GM19468 (cell line): ENCODE results near the gene MYO1B.

ENCODE experiments used
- ATAC-seq: cut with Tn5 transposase; IDR thresholded peaks from one replicate; pipeline ENCODE4 v1.9.1; 2021; ENCODE audit warnings: mild to moderate bottlenecking, moderate library complexity, moderate number of reproducible peaks; ENCODE audit not compliant: unreplicated experiment; ENCODE audit errors: extremely low read depth

MYO1B gene

DNA sequence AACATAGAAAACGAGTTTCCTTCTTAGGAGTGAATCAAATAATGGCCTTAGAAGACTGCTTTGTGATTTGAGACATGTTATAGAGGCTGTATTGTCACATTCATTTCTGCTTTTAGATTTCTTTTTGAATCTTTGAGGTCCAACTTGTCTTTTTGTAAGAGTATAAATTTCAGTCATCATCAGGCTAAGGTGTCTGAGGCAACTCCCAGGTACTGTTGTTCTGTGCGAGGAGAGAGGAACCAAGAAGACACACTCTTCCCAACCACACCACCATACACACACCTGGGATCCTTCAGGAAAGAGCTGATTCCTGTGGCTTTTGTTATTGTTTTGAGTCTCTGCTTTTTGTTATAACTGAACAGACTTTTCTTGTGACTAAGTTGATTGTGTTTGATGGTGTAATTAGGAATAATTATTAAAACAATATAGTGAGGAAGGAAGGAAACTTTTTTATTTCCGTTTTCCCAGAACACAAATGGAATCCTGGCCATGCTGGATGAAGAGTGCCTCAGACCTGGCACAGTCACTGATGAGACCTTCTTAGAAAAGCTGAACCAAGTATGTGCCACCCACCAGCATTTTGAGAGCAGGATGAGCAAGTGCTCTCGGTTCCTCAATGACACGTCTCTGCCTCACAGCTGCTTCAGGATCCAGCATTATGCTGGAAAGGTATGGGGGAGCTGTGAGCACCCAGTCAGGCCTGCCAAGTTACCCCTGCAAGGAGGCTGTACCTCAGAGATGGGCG, 140.4 kb downstream of the MYO1B start:
- no peak for ATAC-seq

DNA sequence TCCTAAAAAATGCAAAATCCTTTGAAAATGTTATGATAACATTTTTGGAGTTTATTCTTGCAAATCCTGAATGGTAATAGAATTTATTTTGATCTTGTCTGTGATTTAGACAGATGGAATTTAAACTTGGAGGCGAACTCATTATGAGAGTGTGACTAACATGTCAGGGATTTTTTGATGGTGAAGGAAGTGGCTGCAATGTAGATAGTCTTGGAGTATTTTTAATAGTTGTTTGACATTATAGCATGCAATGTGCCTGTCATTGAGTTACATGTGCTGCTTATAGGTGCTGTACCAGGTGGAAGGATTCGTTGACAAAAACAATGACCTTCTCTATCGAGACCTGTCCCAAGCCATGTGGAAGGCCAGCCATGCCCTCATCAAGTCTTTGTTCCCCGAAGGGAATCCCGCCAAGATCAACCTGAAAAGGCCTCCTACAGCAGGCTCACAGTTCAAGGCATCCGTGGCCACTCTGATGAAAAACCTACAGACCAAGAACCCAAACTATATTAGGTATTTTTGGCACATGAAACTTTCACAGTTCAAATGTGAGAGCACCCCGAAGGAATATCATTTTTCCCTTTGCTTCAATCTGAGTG, 141.8 kb downstream of the MYO1B start:
- no peak for ATAC-seq

DNA sequence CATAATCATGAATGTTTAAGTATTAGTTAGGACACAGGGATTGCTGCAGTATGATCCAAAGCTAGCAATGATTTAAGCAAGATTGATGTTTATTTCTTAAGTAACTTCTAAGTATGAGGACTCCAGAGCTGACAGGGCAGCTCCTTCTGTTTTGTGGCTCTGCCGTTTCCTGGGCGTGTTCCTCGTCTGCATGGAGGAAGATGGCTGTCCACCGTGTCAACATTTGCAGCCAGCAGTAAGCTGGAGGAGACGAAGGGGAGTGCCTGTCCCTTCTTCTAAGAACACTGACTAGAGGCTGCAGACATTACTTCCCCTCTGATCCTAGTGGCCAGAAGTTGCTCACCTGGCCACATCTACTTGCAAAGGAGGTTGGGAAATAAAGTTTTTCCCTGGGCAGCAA, 144.1 kb downstream of the MYO1B start:
- no peak for ATAC-seq

DNA sequence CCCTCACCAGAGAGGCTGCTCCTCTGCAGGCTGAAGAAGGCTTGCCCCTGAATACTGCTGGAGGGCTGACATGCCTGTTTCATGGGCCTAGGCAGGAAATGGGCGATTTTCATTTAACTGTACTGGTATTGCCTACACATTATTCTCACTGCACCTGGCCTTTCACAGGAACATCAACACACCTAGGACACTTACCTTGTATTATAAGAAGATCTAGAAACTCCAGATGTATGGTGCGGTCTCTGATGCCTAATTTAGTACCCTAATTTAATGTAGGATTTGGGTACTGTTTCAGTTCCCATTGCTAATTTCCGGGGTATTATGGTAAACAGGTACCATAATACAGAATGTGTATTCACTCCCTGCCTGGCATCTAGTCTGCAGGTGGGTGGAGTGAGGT, 146.0 kb downstream of the MYO1B start:
- ATAC-seq: no peak

DNA sequence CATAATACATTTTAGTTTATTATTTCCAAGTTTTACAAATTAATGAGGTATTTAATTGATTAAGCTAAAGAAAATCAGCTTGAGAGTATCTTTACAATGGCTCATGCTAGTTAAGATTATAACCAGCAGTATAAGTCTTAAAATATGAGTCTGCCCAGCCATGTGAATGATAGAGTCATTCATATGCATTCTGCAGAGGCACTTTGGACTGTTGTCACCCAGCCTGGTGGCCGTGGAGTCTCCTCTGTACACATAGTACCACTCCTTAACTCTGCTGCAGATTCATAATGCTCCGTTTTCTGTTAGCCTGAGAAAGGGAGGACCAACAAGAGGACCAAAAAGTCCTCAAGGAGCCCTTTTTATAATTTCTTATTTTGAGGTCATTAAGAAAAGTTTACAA, 148.8 kb downstream of the MYO1B start:
- ATAC-seq: no peak

DNA sequence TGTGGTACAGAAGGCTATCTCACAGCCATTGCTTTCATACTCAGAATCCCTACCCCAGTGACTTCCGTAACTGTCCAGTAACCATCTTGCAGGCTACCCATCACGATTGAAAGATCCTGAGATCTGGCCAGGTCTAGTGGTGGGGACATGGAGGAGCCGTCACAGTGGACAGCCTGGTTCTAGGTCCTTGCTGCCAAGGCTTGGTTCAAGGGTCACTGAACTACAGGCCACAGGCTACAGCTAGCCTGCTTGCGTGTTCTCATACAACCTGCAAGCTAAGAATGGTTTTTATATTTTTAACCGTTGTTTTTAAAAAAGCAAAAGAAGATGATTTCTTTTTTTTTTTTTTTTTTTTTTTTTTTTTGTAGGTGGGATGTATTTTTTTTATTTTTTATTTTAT, 151.6 kb downstream of the MYO1B start:
- ATAC-seq: no peak

DNA sequence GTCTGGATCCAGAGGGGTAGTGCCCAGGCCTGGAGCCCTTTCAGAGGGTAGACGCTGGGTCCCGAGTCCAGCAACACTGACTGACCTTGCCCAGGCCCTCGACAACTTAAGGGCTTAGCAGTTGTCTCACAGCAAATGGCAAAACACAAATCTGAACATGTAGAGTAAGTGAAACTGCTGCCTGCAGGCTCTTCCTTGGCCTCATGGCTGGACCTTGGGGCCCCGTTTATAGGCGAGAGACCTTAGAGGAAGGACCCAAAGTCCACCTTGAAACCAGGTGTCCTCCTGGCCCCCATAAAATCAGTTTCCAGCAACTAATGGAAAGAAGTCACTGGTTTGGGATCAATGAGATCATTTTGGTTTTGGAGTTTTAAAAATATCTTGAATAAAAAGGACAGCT, 154.4 kb downstream of the MYO1B start:
- no peak for ATAC-seq

DNA sequence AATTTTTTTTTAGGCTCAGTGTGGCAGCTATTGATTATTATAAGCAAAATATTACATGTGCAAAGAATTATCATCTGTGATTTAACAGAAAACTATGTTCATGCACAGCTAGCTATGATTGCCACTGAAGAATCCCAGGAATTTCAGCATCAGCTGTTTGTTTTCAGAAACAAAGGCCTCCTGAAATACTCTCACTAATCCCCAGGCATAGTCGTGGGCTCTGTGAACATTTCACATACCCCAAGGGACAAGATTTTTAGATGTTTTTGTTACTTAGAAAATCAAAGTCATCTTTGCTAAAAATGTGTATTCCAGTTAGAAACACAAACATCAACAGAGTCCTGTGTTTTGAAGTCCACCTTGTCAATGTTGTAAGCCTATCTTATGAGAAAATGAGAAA, 156.1 kb downstream of the MYO1B start:
- no peak for ATAC-seq

DNA sequence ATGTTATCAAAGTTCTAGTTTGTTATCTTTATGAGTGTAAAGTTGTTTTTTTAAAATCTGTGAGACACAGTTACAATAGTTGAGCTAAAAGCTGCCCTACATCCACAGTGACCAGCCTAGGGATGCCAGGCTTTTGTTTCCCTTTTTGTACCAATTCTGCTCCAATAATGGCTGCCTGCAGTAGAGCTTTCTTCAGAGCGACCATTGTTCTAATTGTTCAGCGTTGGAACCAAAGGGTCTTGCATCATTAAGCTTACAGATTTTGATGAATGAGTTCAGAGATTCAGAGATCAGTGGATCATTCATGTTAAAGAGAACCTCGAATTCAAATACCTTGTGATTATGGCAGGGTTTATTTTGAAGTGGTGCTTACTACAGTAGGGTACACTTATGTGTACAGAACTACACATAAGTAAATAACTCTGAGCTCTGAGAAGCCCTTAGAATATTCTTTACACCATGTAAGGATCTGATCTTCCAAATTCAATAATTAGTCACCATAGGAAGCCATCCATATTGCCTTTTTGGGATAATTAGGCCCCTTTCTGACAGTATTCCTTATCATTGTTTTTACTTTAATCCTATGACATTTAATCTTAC, 157.9 kb downstream of the MYO1B start:
- ATAC-seq: no peak

DNA sequence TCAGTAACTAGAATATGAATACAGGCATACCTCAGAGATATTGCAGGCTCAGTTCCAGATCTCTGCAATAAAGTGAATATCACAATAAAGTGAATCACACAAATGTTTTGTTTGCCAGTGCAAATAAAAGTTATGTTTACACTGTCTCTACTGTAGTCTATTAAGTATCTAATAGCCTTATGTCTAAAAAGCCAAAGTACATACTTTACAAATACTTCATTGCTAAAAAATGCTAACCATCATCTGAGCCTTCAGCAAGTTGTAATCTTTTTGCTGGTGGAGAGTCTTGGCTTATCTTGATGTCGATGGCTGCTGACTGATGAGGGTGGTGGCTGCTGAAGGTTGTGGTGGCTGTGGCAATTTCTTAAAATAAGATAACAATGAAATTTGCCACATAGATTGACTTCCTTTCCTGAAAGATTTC, 159.4 kb downstream of the MYO1B start:
- ATAC-seq: no peak

DNA sequence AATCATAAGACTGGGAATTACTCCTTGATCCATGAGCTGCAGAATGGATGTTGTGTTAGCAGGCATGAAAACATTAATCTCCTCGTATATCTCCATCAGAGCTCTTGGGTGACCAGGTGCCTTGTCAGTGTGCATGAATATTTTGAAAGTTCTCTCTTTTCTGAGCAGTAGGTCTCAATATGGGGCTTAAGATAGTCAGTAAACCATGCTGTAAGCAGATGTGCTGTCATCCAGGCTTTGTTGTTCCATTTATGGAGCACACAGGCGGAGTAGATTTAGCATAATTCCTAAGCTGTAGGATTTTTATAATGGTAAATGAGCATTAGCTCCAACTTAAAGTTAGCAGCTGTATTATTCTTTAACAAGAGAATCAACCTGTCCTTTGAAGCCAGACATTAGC, 160.3 kb downstream of the MYO1B start:
- no peak for ATAC-seq

DNA sequence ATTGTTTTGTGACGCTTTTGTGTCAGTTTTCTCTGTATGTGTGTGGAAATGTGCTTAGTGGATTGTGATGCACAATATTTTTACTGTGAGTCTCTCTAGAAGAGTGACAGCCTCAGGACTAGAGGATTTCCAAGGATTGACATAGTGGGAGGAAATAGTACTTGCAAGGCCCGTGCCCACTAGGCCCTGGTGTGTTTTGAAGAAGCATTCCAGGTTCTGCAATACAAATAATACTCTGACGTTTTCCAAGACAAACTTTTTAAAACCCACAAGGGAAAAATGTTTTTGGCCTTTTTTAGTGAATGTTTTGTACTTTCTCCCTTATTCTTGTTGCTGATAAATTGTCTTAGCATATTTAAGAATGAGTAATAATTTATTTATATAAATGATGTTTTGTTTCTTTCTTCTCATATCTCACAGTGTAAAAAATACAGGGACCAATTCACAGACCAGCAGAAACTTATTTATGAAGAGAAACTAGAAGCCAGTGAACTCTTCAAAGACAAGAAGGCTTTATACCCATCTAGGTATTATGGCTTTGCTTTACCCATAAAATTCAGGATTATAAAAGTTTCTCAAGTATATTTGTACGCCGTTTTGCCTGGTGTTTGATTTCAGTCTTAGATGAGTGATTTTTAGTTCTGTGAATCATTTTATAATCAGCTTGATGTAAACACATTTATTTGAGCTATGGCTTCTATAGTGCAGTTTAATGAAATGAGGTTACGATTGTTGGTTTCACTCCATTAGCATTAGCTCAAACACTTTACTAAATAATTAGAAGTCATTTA, 165.6 kb downstream of the MYO1B start:
- ATAC-seq: no peak

DNA sequence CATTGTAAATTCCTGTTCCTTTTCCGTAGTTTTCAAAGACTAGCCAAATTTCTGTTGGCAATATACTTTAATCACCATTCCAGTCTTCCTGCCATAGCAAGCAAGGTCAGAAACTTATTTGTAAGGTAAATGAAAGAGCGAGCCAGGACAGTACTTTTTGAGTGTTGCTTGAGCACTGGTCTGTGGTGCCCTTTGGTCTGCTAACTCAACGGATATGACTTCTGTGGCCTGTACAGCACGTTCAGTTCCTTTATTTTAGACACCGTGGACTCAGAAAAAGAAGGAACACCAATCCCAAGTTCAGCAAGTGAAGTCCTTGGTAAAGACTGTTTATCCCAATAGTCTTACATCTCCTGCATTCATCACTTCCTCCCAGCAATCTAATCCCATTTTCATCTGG, 166.3 kb downstream of the MYO1B start:
- ATAC-seq: no peak

DNA sequence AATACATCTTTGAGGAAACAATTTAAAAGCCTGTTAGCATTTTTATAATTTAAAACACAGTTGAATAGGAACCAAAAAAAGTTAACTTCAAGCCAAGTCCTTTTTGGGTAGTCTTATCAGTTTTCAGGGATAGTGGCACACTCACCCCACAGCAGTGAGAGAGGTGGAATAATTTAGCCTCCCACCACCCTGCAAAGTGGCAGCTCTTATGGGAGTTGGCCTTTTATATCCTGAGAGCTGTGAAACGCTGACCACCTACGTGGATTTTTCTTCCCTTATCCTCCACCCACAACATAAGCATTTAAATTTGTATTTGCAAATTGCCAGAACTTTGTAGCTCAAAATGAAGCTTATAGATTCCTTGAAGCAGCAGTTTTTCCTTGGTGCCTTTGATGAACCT, 167.1 kb downstream of the MYO1B start:
- no peak for ATAC-seq

DNA sequence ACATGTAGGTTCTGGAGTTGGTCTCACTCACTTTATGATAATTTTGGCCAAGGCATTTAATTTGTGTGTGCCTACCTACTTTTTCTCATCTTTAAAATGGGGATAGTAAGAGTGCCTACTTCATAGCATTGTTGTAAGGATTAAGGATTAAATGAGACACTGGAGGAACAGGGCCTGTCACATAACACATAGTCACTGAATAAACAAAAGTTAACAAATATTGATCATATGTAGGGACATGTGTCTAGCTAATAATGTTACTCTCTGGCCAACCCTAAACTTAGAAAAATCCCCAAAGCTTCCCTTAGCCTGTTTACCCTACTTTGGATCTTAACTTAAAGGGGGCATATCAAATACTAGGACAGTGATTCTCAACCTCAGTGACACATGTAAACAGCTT, 169.9 kb downstream of the MYO1B start:
- ATAC-seq: no peak

DNA sequence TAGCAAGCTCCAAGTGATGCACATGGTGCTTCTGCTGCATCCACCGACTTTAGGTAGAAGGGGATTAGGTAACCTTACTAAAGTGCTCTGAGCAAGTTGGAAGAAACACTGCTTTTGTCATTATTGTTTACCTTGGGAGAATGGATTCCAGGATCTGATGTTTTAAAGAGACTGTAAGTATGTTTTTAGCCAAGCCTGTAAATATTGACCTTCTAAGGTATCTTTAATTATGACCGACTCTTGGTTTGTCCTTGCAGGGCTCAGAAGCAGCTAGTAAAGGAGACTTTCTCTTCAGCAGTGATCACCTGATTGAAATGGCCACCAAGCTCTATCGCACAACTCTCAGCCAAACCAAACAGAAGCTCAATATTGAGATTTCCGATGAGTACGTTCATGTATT, 170.7 kb downstream of the MYO1B start:
- no peak for ATAC-seq

DNA sequence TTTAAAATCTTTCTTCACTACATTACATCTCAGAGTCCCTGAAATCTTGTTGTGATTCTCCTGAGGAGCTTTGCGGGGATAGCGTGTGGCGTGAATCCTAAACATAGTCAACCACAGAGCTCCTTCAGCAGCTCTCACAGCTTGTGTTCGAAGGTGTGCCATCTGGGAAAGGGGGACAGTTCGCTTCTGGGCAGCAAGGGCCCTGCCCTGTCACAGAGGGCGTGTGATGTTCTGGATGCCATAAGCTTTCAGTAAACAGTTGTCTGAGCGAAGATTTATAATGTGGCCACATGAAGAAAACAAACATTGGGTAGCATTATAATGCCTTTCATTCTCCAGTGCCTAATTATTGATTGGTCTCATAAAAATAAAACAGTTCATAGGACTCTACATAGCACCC, 172.5 kb downstream of the MYO1B start:
- ATAC-seq: no peak

DNA sequence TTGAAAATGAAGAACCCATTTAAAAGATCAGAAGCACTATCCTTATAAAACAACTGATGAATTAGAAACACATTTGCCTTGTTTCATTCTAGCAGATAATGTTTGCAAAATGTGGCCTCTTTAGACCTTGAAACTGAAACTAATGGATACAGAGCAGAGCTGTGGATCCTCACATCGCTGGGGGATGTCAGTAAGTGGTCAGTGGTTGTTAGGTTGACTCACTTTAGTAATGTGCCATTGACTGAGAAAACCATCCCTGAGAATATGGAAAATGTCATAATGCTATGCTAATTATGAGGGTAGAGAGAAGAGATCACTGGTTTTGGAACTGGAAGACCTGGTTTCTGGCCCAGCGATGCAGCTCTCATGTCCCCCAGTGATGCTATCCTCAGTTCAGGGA, 176.7 kb downstream of the MYO1B start:
- ATAC-seq: no peak

DNA sequence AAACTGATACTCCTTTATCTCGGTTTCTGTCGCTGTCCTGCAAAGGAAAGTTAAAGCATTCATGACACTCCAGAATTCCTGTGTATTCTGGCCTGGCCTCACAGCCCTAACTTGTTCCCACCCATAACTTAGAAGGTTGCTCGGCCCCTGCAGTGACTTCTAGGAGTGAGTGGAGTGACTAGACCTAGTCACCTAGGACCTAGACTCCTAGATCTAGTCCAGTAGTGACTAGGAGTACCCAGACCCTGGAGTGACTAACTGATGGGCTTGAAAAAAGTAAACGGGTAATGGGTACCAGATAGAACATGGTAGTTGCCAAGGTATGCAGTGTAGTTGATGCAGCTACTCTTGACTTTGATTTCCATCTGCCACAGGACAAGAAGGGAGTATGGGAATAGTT, 181.8 kb downstream of the MYO1B start:
- no peak for ATAC-seq

DNA sequence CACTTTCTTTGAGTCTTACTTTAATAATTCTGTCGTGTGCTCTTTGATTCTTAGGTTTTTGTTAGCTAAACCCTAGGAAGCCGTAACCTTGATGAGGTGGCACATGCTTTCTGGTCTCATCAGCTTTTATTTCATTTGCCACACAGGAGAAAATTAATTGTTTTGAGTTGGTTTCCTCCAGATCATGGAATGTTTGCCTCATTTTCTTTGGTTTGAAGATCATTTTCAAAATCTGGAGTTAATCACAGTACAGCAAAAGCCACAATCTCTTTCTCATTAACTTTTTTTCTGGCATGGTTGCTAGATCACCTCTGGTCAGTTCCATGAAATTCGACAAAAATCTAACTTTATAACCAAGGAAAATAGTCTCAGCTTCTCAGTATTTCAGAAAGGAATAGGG, 182.9 kb downstream of the MYO1B start:
- no peak for ATAC-seq

DNA sequence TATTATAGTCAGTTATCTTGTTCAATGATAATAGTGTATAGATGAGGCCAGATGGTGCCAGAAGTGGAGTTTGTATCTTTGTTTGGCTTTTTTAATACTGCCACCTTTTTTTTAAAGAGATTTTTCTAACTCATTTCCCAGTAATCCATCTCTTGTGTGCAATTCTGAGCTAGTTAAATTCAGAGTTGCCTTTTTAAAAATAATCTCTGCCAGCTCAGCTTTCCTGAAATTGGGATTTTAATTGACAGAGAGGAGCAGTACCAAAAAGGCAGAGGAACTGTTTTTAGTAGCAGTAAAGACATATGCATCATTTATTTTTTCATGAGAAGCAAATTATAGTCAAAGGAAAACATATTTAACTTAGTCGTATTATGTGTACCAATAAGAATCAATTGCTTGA, 185.3 kb downstream of the MYO1B start:
- no peak for ATAC-seq
